BJ (cell line): Measurements from ENCODE around the gene SMARCC2. TPM values are rescaled to one million over a fixed set of nuclear protein-coding genes. Genes with fewer than 3 reads are reported as not detected.

ENCODE experiments used
- CTCF ChIA-PET: fragments of 350-600 bp; formaldehyde crosslinking; extraction: SDS; loops from one replicate; lab custom pipeline; 2021; ENCODE audit warnings: antibody characterized with exemption, inconsistent platforms; lab: Yijun Ruan, JAX
- POLR2A ChIA-PET: fragments of 300-600 bp; sonication (Branson Sonifier 250); formaldehyde crosslinking; extraction: SDS; loops from one replicate; lab custom pipeline; 2021; ENCODE audit warnings: antibody characterized with exemption; lab: Charles Lee
- DNase-seq: peaks from one replicate; pipeline ENCODE4 v3.0.0-alpha.2; 2011; ENCODE audit warnings: low read depth
- H3K27me3 ChIP-seq: 2 replicates; pipeline ENCODE4 v1.6.0; 2011; ENCODE audit warnings: low read length; ENCODE audit not compliant: control insufficient read depth, insufficient read depth
- H3K36me3 ChIP-seq: 2 replicates; pipeline ENCODE4 v1.5.1; 2011; ENCODE audit warnings: low read length; ENCODE audit not compliant: control insufficient read depth, insufficient read depth
- H3K4me3 ChIP-seq: 2 replicates; pipeline ENCODE4 v1.5.1; 2011; ENCODE audit warnings: low read depth, mild to moderate bottlenecking, control low read depth, low read length
- polyA plus RNA-seq: library from polyadenylated mRNA; depleted of rRNA; stranded (reverse); fragments of >200 nt; gene quantifications from 2 replicates; pipeline ENCODE4 v1.2.3, GENCODE V29; 2011
- TF ChIP-seq, protein P1 (sequence below): IDR thresholded peaks from 2 replicates; pipeline ENCODE4 v1.5.1; 2011; ENCODE audit warnings: low read depth, mild to moderate bottlenecking, control low read depth, inconsistent platforms, low read length, moderate library complexity; ENCODE audit not compliant: insufficient read depth

The SMARCC2 gene
- polyA plus RNA-seq, 1 experiment = 60.7 TPM

DNA sequence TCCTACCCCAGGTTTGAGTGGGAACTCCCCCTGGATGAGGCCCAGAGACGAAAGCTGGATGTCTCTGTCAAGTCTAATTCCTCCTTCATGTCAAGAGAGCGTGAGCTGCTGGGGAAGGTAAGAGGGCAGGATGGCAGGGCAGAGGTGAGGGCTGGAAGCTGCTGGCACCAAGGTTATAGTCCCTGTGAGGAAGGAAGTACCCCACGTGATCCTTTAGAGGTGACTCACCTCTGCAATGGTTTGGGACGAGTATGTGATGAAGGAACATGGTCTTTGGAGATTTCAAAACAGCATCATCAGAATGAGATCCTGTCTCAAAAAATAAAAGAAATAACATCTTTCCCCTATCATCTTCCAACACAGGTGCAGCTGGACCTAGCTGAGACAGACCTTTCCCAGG, 46.1 kb downstream of the SMARCC2 start:
- ChIA-PET CTCF (interaction anchor here (1.5 to 4.0 kb wide), 5 partner anchors 9 to 46 kb away, joined by 3 to 21 read pairs (median 7); partner anchors contain the start of genes ESYT1, MYL6B and SMARCC2), POLR2A (interaction anchor here (0.6 kb wide), 1 partner anchor 24 kb away, joined by 3 read pairs; no protein-coding TSS in a partner anchor)
- TF ChIP-seq, protein P1, sequence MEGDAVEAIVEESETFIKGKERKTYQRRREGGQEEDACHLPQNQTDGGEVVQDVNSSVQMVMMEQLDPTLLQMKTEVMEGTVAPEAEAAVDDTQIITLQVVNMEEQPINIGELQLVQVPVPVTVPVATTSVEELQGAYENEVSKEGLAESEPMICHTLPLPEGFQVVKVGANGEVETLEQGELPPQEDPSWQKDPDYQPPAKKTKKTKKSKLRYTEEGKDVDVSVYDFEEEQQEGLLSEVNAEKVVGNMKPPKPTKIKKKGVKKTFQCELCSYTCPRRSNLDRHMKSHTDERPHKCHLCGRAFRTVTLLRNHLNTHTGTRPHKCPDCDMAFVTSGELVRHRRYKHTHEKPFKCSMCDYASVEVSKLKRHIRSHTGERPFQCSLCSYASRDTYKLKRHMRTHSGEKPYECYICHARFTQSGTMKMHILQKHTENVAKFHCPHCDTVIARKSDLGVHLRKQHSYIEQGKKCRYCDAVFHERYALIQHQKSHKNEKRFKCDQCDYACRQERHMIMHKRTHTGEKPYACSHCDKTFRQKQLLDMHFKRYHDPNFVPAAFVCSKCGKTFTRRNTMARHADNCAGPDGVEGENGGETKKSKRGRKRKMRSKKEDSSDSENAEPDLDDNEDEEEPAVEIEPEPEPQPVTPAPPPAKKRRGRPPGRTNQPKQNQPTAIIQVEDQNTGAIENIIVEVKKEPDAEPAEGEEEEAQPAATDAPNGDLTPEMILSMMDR = no peak
- Histone ChIP-seq H3K27me3 (no peaks in the 10 kb centered on the region), H3K4me3 (no peak overlapping the region), H3K36me3 (peaks cover 22% of the 10 kb centered on the region)
- DNase-seq = no peak

DNA sequence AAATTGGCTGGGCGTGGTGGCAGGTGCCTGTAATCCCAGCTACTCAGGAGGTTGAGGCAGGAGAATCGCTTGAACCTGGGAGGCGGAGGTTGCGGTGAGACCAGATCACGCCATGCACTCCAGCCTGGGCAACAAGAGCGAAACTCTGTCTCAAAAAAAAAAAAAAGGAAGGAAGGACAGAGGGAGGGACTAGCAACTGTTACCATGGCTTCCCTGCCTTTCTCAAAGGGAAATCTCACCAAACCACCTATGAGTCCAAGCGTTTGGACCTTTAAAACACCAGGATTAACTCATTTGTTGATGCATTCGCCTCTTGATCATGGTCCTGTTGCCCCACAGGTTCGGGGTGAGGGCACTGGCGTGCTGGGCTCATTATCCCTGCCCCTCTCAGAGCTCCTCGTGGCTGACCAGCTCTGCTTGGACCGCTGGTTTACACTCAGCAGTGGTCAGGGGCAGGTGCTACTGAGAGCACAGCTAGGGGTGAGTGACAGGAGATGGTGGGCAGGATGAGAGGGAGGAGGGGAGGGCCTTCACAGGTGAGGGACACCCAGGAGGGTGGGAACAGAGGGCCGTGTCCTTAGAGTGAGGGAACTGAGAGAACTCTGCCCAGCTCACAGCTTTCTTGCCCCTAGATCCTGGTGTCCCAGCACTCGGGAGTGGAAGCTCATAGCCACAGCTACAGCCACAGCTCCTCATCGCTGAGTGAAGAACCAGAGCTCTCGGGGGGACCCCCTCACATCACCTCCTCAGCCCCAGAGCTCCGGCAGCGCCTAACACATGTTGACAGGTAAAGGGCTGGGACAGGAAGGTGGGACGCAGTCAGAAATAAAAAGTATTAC, 47.1 kb downstream of the SMARCC2 start:
- CTCF ChIA-PET = interaction anchor here (1.5 to 4.0 kb wide), 4 partner anchors 10 to 16 kb away, joined by 3 to 21 read pairs (median 5); partner anchors contain the start of genes ESYT1 and MYL6B
- POLR2A ChIA-PET = no interaction called here

DNA sequence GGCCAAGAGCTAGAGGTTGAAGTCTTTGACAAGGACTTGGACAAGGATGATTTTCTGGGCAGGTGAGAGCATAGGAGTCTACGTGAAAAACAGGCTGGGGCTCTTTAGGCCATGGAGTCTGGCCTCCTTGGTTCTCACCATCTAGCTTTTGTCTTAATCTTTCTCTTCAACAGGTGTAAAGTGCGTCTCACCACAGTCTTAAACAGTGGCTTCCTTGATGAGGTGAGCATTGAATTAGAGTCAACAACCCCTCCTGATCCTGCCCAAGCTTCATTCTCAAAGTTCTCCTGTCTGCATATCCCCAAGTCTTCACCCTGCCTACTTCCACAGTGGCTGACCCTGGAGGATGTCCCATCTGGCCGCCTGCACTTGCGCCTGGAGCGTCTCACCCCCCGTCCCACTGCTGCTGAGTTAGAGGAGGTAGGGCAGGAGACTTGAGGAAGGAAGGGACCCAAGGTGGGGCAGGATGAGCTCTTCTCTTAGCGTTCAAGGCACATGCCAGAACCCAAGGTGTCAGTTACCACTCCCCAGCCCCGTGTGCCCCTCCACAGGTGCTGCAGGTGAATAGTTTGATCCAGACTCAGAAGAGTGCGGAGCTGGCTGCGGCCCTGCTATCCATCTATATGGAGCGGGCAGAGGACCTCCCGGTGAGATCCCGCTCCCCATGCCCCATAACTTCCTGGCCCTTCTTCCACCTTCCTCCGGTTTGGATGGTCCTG, 51.3 kb downstream of the SMARCC2 start:
- POLR2A ChIA-PET = no interaction called here

More for the DNA sequence above, 47.1 kb downstream of the SMARCC2 start:
- peaks cover 31% of the 10 kb centered on the region for H3K36me3 ChIP-seq
- no peaks in the 10 kb centered on the region for H3K27me3 ChIP-seq
- no peak overlapping the region for H3K4me3 ChIP-seq
- no peak for DNase-seq
- TF ChIP-seq, protein P1 = no peak

DNA sequence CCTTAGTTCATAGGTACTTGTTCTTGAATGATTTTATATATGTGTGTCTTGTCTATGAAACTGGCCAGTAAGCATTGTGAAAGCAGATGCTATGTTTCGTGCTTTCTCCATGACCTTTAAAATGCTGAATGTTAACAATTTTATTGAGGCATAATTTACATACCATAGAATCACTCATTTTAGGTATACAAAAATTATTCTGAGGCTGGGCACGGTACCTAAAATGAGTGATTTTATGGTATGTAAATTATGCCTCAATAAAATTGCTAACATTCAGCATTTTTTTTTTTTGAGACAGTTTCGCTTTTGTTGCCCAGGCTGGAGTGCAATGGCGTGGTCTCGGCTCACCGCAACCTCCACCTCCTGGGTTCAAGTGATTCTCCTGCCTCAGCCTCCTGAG, 54.4 kb downstream of the SMARCC2 start:
- ChIA-PET POLR2A (interaction anchor here (0.6 kb wide), 1 partner anchor 55 kb away, joined by 3 read pairs; no protein-coding TSS in a partner anchor), CTCF (no interaction called here)
- peaks cover 46% of the 10 kb centered on the region for H3K36me3 ChIP-seq

More for the DNA sequence above, 51.3 kb downstream of the SMARCC2 start:
- no peak for DNase-seq
- H3K4me3 ChIP-seq = no peak overlapping the region
- H3K36me3 ChIP-seq = peaks cover 40% of the 10 kb centered on the region
- TF ChIP-seq, protein P1 = no peak
- CTCF ChIA-PET = interaction anchor here (1.1 to 1.2 kb wide), 2 partner anchors 10 to 51 kb away, joined by 3 to 4 read pairs; partner anchors contain the start of genes ESYT1 and SMARCC2
- H3K27me3 ChIP-seq = no peaks in the 10 kb centered on the region

More for the DNA sequence above, 54.4 kb downstream of the SMARCC2 start:
- DNase-seq = no peak
- Histone ChIP-seq H3K4me3 (no peak overlapping the region), H3K27me3 (no peaks in the 10 kb centered on the region)
- TF ChIP-seq, protein P1 = no peak
